SU-DHL-6 (cell line): Measurements from ENCODE around the gene PAIP1.

ENCODE experiments used
- EZH2phosphoT487 ChIP-seq: fragments of 200-600 bp; sonication (generic), shearing (Covaris generic); conservative IDR thresholded peaks from 2 replicates; pipeline ENCODE4 v1.6.1; 2018; ENCODE audit warnings: mild to moderate bottlenecking, antibody characterized with exemption, low read length, moderate library complexity, mixed read lengths
- TF ChIP-seq, protein P1 (sequence below): fragments of 200-600 bp; sonication (generic); IDR thresholded peaks from one replicate; pipeline ENCODE4 v1.5.1; 2017; ENCODE audit warnings: antibody characterized with exemption, mild to moderate bottlenecking, low read length, moderate library complexity; ENCODE audit not compliant: insufficient read depth, poor library complexity, severe bottlenecking

DNA sequence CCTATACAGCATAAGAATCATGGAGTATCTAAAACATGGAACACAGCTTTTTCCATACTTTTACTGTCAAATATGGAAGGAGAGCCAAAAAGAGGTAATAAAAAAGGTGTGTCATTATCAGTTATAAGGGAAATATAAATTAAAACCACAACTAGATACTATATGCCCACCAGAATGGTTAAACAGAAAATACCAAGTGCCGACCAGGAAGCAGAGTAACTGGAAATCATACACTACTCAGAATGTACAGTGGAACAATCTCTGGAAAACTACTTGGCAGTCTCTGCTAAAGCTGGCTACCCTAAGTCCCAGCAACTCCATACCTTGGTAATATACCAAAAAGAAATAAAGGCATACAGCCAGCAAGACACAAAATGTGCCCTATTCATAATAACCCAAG is 2.4 kb downstream of the PAIP1 start:
- TF ChIP-seq, protein P1, sequence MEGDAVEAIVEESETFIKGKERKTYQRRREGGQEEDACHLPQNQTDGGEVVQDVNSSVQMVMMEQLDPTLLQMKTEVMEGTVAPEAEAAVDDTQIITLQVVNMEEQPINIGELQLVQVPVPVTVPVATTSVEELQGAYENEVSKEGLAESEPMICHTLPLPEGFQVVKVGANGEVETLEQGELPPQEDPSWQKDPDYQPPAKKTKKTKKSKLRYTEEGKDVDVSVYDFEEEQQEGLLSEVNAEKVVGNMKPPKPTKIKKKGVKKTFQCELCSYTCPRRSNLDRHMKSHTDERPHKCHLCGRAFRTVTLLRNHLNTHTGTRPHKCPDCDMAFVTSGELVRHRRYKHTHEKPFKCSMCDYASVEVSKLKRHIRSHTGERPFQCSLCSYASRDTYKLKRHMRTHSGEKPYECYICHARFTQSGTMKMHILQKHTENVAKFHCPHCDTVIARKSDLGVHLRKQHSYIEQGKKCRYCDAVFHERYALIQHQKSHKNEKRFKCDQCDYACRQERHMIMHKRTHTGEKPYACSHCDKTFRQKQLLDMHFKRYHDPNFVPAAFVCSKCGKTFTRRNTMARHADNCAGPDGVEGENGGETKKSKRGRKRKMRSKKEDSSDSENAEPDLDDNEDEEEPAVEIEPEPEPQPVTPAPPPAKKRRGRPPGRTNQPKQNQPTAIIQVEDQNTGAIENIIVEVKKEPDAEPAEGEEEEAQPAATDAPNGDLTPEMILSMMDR, result no peak
- no peak for TF ChIP-seq EZH2phosphoT487
